ENCODE measurements around the gene WASF3.
A peak's percentile ranks its signal among the peaks of the same experiment; 100 is the strongest.

WASF3 gene

DNA sequence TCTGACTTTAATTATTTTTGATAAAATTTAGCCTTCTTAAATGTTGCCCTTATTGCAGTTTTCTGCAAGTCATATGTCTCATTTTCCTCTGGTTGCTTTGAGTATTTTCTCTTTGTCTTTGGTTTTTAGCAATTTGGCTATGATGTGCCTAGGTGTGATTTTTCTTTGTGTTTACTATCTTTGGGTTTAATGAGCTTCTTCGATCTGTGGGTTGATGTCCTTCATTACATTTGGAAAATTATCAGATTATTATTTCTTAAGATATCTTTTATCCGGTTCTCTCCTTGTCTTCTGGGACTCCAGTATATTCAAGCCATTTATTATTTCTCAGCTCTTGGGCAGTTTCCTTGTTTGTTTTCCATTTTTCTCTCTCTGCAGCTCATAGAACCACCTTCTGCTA is 39.0 kb downstream of the WASF3 start:
- H3K27me3 ChIP-seq (ENCODE audit: control insufficient read depth in 5 of 5, insufficient read depth in 4 of 5, low read length in 5 of 5) = no peaks in the 10 kb centered on the region
- H3K27ac ChIP-seq (ENCODE audit: low read depth, low read length) = no peak overlapping the region
- H3K36me3 ChIP-seq (ENCODE audit: control insufficient read depth in 5 of 5, insufficient read depth in 5 of 5, low read length in 5 of 5) = no peaks in the 10 kb centered on the region
- no peak overlapping the region for H3K4me3 ChIP-seq (ENCODE audit: low read depth in 1 of 5, low read length in 5 of 5)
- H3K9ac ChIP-seq (ENCODE audit: low read length in 5 of 5) = no peak overlapping the region
- peaks cover 0 to 10% (median 7%) of the 10 kb centered on the region in 5 donors for H3K4me1 ChIP-seq (ENCODE audit: control insufficient read depth in 5 of 5, insufficient read depth in 5 of 5, low read length in 5 of 5)
- H3K9me3 ChIP-seq (ENCODE audit: control insufficient read depth in 5 of 5, low read length in 5 of 5) = peaks cover 0 to 5% (median 0%) of the 10 kb centered on the region in 5 donors

GRCh38 chr13:26599403-26599802 is 41.9 kb downstream of the WASF3 start:
- Histone ChIP-seq H3K36me3 (ENCODE audit: control insufficient read depth in 5 of 5, insufficient read depth in 5 of 5, low read length in 5 of 5) (no peaks in the 10 kb centered on the region), H3K4me1 (ENCODE audit: control insufficient read depth in 5 of 5, insufficient read depth in 5 of 5, low read length in 5 of 5) (peaks cover 0 to 20% (median 14%) of the 10 kb centered on the region in 5 donors), H3K4me3 (ENCODE audit: low read depth in 1 of 5, low read length in 5 of 5) (no peak overlapping the region)

DNA sequence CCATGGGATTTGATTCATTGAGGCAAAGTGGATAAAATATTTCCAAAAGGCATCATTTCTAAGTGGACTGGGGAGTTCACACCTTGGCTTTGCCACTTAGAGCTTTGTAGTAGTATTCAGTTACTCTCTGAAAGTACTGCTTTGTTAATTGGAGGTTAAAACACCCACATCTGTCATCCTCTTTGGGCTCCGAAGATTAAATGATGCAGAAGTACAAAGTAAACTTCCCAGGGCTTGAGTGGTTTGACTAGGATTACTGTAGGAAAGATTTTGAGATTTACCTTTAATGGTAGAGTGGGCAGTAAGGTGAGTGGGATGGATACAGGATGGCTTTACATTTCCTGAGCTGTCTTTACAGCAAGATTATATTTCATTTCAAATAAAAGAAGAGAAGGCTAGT is 42.4 kb downstream of the WASF3 start:
- H3K4me3 ChIP-seq (ENCODE audit: low read depth in 1 of 5, low read length in 5 of 5) = no peak overlapping the region
- H3K27me3 ChIP-seq (ENCODE audit: control insufficient read depth in 5 of 5, insufficient read depth in 4 of 5, low read length in 5 of 5) = no peaks in the 10 kb centered on the region

More at GRCh38 chr13:26599403-26599802, 41.9 kb downstream of the WASF3 start:
- H3K9me3 ChIP-seq (ENCODE audit: control insufficient read depth in 5 of 5, low read length in 5 of 5) = peaks cover 0 to 5% (median 0%) of the 10 kb centered on the region in 5 donors
- no peak overlapping the region for H3K27ac ChIP-seq (ENCODE audit: low read depth, low read length)
- no peaks in the 10 kb centered on the region for H3K27me3 ChIP-seq (ENCODE audit: control insufficient read depth in 5 of 5, insufficient read depth in 4 of 5, low read length in 5 of 5)
- no peak overlapping the region for H3K9ac ChIP-seq (ENCODE audit: low read length in 5 of 5)

DNA sequence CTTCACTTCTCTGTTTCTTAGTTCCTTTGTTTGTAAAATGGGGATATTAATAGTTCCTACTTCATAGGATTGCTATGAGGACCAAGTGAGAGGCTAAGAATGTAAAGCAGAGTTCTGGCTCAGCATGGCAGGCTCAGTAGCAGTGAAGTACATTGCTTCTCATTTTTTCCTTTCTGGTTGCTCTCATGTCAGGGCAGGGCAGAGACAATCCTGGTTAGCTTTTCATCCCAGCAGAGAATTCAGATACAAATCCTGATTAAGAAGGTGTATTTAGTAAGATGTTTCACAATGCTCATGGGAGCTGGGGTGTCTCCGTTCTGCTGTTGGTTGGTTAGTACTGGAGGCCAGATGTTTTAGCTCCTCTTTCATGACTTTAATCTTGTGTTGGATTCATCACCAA is 42.9 kb downstream of the WASF3 start:
- Histone ChIP-seq H3K27ac (ENCODE audit: low read depth, low read length) (no peak overlapping the region), H3K27me3 (ENCODE audit: control insufficient read depth in 5 of 5, insufficient read depth in 4 of 5, low read length in 5 of 5) (no peaks in the 10 kb centered on the region), H3K4me1 (ENCODE audit: control insufficient read depth in 5 of 5, insufficient read depth in 5 of 5, low read length in 5 of 5) (peaks cover 0 to 30% (median 22%) of the 10 kb centered on the region in 5 donors), H3K9ac (ENCODE audit: low read length in 5 of 5) (no peak overlapping the region), H3K4me3 (ENCODE audit: low read depth in 1 of 5, low read length in 5 of 5) (no peak overlapping the region), H3K9me3 (ENCODE audit: control insufficient read depth in 5 of 5, low read length in 5 of 5) (peaks cover 0 to 5% (median 0%) of the 10 kb centered on the region in 5 donors), H3K36me3 (ENCODE audit: control insufficient read depth in 5 of 5, insufficient read depth in 5 of 5, low read length in 5 of 5) (no peaks in the 10 kb centered on the region)

More for the DNA sequence above, 42.4 kb downstream of the WASF3 start:
- peaks cover 0 to 25% (median 17%) of the 10 kb centered on the region in 5 donors for H3K4me1 ChIP-seq (ENCODE audit: control insufficient read depth in 5 of 5, insufficient read depth in 5 of 5, low read length in 5 of 5)
- peaks cover 0 to 5% (median 0%) of the 10 kb centered on the region in 5 donors for H3K9me3 ChIP-seq (ENCODE audit: control insufficient read depth in 5 of 5, low read length in 5 of 5)
- no peaks in the 10 kb centered on the region for H3K36me3 ChIP-seq (ENCODE audit: control insufficient read depth in 5 of 5, insufficient read depth in 5 of 5, low read length in 5 of 5)
- H3K9ac ChIP-seq (ENCODE audit: low read length in 5 of 5) = no peak overlapping the region
- H3K27ac ChIP-seq (ENCODE audit: low read depth, low read length) = no peak overlapping the region

DNA sequence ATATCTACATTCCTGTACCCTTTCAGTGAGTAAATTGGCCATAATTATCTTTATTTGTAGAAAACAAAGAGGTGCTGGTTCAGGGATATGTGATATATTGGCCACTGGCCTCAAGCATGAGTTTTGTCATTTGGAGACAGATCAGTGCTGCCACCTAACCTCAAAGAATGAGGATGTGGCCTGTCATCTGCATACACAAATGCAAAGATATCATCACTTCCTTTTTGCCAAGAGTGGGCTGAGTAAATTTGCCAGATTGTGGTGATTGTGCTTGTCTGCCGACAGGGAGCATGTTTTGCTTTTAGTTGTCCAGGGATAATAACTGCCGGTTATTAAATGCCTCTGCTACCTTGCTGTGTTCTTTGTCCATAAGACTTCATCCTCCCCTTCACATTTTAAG is 44.2 kb downstream of the WASF3 start:
- Histone ChIP-seq H3K27me3 (ENCODE audit: control insufficient read depth in 5 of 5, insufficient read depth in 4 of 5, low read length in 5 of 5) (no peaks in the 10 kb centered on the region), H3K9ac (ENCODE audit: low read length in 5 of 5) (no peak overlapping the region), H3K27ac (ENCODE audit: low read depth, low read length) (no peak overlapping the region), H3K9me3 (ENCODE audit: control insufficient read depth in 5 of 5, low read length in 5 of 5) (peaks cover 0 to 1% (median 0%) of the 10 kb centered on the region in 5 donors), H3K4me3 (ENCODE audit: low read depth in 1 of 5, low read length in 5 of 5) (no peak overlapping the region), H3K36me3 (ENCODE audit: control insufficient read depth in 5 of 5, insufficient read depth in 5 of 5, low read length in 5 of 5) (no peaks in the 10 kb centered on the region), H3K4me1 (ENCODE audit: control insufficient read depth in 5 of 5, insufficient read depth in 5 of 5, low read length in 5 of 5) (peaks cover 0 to 36% (median 31%) of the 10 kb centered on the region in 5 donors)

DNA sequence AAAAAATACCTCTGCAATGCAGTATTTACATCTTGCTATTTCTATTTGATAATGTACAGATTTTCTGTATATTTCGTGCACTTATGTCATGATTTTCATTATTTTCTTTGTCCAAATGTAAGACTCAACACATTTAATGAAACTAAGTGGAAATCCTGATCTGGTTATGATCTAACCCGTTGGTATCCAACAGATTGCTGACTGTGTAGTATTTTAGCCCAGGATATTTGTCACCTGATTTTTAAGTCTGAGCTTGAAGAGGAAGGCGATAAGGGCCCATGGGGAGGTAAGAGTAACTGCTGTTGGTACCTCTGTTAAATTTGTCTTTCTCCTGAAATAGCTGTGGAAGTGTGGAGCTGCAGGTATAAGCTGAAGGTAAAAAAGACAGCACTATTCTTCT is 45.3 kb downstream of the WASF3 start:
- Histone ChIP-seq H3K4me3 (ENCODE audit: low read depth in 1 of 5, low read length in 5 of 5) (no peak overlapping the region), H3K36me3 (ENCODE audit: control insufficient read depth in 5 of 5, insufficient read depth in 5 of 5, low read length in 5 of 5) (no peaks in the 10 kb centered on the region), H3K27ac (ENCODE audit: low read depth, low read length) (no peak overlapping the region), H3K9me3 (ENCODE audit: control insufficient read depth in 5 of 5, low read length in 5 of 5) (no peaks in the 10 kb centered on the region), H3K9ac (ENCODE audit: low read length in 5 of 5) (no peak overlapping the region), H3K27me3 (ENCODE audit: control insufficient read depth in 5 of 5, insufficient read depth in 4 of 5, low read length in 5 of 5) (no peaks in the 10 kb centered on the region), H3K4me1 (ENCODE audit: control insufficient read depth in 5 of 5, insufficient read depth in 5 of 5, low read length in 5 of 5) (peaks cover 0 to 36% (median 31%) of the 10 kb centered on the region in 5 donors)

GRCh38 chr13:26604784-26605545 is 47.5 kb downstream of the WASF3 start:
- Histone ChIP-seq H3K4me1 (ENCODE audit: control insufficient read depth in 5 of 5, insufficient read depth in 5 of 5, low read length in 5 of 5) (peaks cover 0 to 36% (median 31%) of the 10 kb centered on the region in 5 donors), H3K9me3 (ENCODE audit: control insufficient read depth in 5 of 5, low read length in 5 of 5) (no peaks in the 10 kb centered on the region), H3K36me3 (ENCODE audit: control insufficient read depth in 5 of 5, insufficient read depth in 5 of 5, low read length in 5 of 5) (peaks cover 0 to under 1% (median 0%) of the 10 kb centered on the region in 5 donors), H3K4me3 (ENCODE audit: low read depth in 1 of 5, low read length in 5 of 5) (no peak overlapping the region), H3K27ac (ENCODE audit: low read depth, low read length) (peak overlapping the region; percentile 43), H3K9ac (ENCODE audit: low read length in 5 of 5) (no peak overlapping the region), H3K27me3 (ENCODE audit: control insufficient read depth in 5 of 5, insufficient read depth in 4 of 5, low read length in 5 of 5) (no peaks in the 10 kb centered on the region)

GRCh38 chr13:26605845-26606244 is 48.4 kb downstream of the WASF3 start:
- Histone ChIP-seq H3K36me3 (ENCODE audit: control insufficient read depth in 5 of 5, insufficient read depth in 5 of 5, low read length in 5 of 5) (peaks cover 0 to 2% (median 0%) of the 10 kb centered on the region in 5 donors), H3K4me3 (ENCODE audit: low read depth in 1 of 5, low read length in 5 of 5) (no peak overlapping the region), H3K9ac (ENCODE audit: low read length in 5 of 5) (no peak overlapping the region), H3K4me1 (ENCODE audit: control insufficient read depth in 5 of 5, insufficient read depth in 5 of 5, low read length in 5 of 5) (peaks cover 0 to 28% (median 24%) of the 10 kb centered on the region in 5 donors), H3K9me3 (ENCODE audit: control insufficient read depth in 5 of 5, low read length in 5 of 5) (no peaks in the 10 kb centered on the region), H3K27ac (ENCODE audit: low read depth, low read length) (peak overlapping the region; percentile 43), H3K27me3 (ENCODE audit: control insufficient read depth in 5 of 5, insufficient read depth in 4 of 5, low read length in 5 of 5) (no peaks in the 10 kb centered on the region)

DNA sequence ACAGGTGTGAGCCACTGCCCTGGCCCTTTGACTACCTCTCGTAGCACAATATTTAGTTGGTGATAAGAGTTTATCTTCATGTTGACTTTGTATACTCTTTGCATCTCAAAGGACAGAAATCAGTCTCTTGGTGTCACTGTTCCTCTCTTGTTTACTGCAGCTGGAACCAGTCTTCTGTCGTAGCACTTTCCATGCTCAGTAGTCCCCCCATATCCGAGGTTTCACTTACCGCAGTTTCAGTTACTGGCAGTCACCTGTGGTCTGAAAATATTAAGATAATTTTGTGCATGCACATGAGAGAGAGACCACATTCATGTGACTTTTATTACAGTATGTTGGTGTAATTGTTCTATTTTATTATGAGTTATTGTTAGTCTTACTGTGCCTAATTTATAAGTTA is 49.1 kb downstream of the WASF3 start:
- Histone ChIP-seq H3K4me1 (ENCODE audit: control insufficient read depth in 5 of 5, insufficient read depth in 5 of 5, low read length in 5 of 5) (peaks cover 0 to 25% (median 20%) of the 10 kb centered on the region in 5 donors), H3K9me3 (ENCODE audit: control insufficient read depth in 5 of 5, low read length in 5 of 5) (no peaks in the 10 kb centered on the region), H3K9ac (ENCODE audit: low read length in 5 of 5) (no peak overlapping the region), H3K4me3 (ENCODE audit: low read depth in 1 of 5, low read length in 5 of 5) (no peak overlapping the region), H3K27me3 (ENCODE audit: control insufficient read depth in 5 of 5, insufficient read depth in 4 of 5, low read length in 5 of 5) (no peaks in the 10 kb centered on the region), H3K36me3 (ENCODE audit: control insufficient read depth in 5 of 5, insufficient read depth in 5 of 5, low read length in 5 of 5) (peaks cover 0 to 2% (median 0%) of the 10 kb centered on the region in 5 donors), H3K27ac (ENCODE audit: low read depth, low read length) (peak overlapping the region; percentile 15)

- peaks cover 0 to 2% (median 0%) of the 10 kb centered on the region in 5 donors for H3K4me1 ChIP-seq (ENCODE audit: control insufficient read depth in 5 of 5, insufficient read depth in 5 of 5, low read length in 5 of 5)
- H3K27me3 ChIP-seq (ENCODE audit: control insufficient read depth in 5 of 5, insufficient read depth in 4 of 5, low read length in 5 of 5) = no peaks in the 10 kb centered on the region
- no peaks in the 10 kb centered on the region for H3K9me3 ChIP-seq (ENCODE audit: control insufficient read depth in 5 of 5, low read length in 5 of 5)
- peaks cover 0 to 4% (median 0%) of the 10 kb centered on the region in 5 donors for H3K36me3 ChIP-seq (ENCODE audit: control insufficient read depth in 5 of 5, insufficient read depth in 5 of 5, low read length in 5 of 5)
- H3K27ac ChIP-seq (ENCODE audit: low read depth, low read length) = no peak overlapping the region
- H3K9ac ChIP-seq (ENCODE audit: low read length in 5 of 5) = no peak overlapping the region
- H3K4me3 ChIP-seq (ENCODE audit: low read depth in 1 of 5, low read length in 5 of 5) = no peak overlapping the region
These were observed 57.2 kb downstream of the WASF3 start for GRCh38 chr13:26614721-26615120.

All from subcutaneous abdominal adipose tissue (tissue), 5 donors.